GM12878 (cell line): Measurements from ENCODE around the gene WDR41.

Experiments
- CEBPB ChIP-seq, 2 experiments: fragments of 150-350 bp in 1 of 2; IDR thresholded peaks; 2 replicates each; pipeline ENCODE4 v1.6.1; 2012 to 2014; ENCODE audit warnings: low read depth in 2 of 2, low read length in 2 of 2, borderline replicate concordance in 1 of 2, inconsistent platforms in 1 of 2
- CHD2 ChIP-seq: IDR thresholded peaks from 2 replicates; pipeline ENCODE4 v1.6.1; 2011; ENCODE audit warnings: low read depth, low read length, improper control_type of control experiment, borderline replicate concordance
- CREM ChIP-seq: IDR thresholded peaks from 2 replicates; pipeline ENCODE4 v1.6.1; 2014; ENCODE audit warnings: antibody characterized with exemption, low read depth
- CTCF ChIP-seq, 3 experiments: IDR thresholded peaks in 2 of 3; conservative IDR thresholded peaks in 1 of 3; 2 replicates each; pipeline ENCODE4 v1.5.1; 2011; ENCODE audit warnings: low read depth in 3 of 3, low read length in 3 of 3, mild to moderate bottlenecking in 3 of 3, control low read depth in 2 of 3, moderate library complexity in 2 of 3, inconsistent platforms in 1 of 3, mixed read lengths in 1 of 3; ENCODE audit not compliant: control insufficient read depth in 2 of 3, insufficient read depth in 1 of 3; ENCODE audit errors: extremely low read depth in 1 of 3
- EP300 ChIP-seq, 2 experiments: fragments of 150-350 bp in 1 of 2; IDR thresholded peaks; 2 replicates each; pipeline ENCODE4 v1.6.1; 2011 to 2012; ENCODE audit warnings: low read depth in 2 of 2, low read length in 2 of 2, borderline replicate concordance in 1 of 2, improper control_type of control experiment in 1 of 2, inconsistent platforms in 1 of 2; ENCODE audit not compliant: control insufficient read depth in 1 of 2
- EZH2 ChIP-seq: IDR thresholded peaks from 2 replicates; pipeline ENCODE4 v1.6.1; 2012; ENCODE audit warnings: low read depth, mild to moderate bottlenecking, control low read depth, inconsistent platforms, low read length, borderline replicate concordance; ENCODE audit not compliant: control insufficient read depth
- MXI1 ChIP-seq: fragments of 150-350 bp; IDR thresholded peaks from 2 replicates; pipeline ENCODE4 v1.6.1; 2011; ENCODE audit warnings: low read depth, mild to moderate bottlenecking, inconsistent platforms, low read length, improper control_type of control experiment
- NFIC ChIP-seq: IDR thresholded peaks from 2 replicates; pipeline ENCODE4 v1.6.1; 2012; ENCODE audit warnings: low read depth, mild to moderate bottlenecking, inconsistent platforms, low read length, moderate library complexity
- NFXL1 ChIP-seq: fragments of 450-650 bp; IDR thresholded peaks from 2 replicates; pipeline ENCODE4 v1.6.1; 2017; ENCODE audit warnings: antibody characterized with exemption, mild to moderate bottlenecking, borderline replicate concordance
- POLR2A ChIP-seq: IDR thresholded peaks from 2 replicates; pipeline ENCODE4 v1.6.1; 2011; ENCODE audit warnings: low read depth, mild to moderate bottlenecking, low read length
- RBBP5 ChIP-seq: fragments of 200-600 bp; sonication (generic); conservative IDR thresholded peaks from 2 replicates; pipeline ENCODE4 v1.6.1; 2016
- RELA ChIP-seq: fragments of 450-650 bp; IDR thresholded peaks from 2 replicates; pipeline ENCODE4 v1.8.0; 2014; ENCODE audit warnings: borderline replicate concordance; ENCODE audit not compliant: partially characterized antibody
- TF ChIP-seq, protein P1 (sequence below): IDR thresholded peaks from 2 replicates; pipeline ENCODE4 v1.6.1; 2011; ENCODE audit warnings: low read depth, low read length, improper control_type of control experiment, borderline replicate concordance
- TF ChIP-seq, protein P2 (sequence below): fragments of 450-650 bp; IDR thresholded peaks from 2 replicates; pipeline ENCODE4 v1.6.1; 2016; ENCODE audit warnings: mild to moderate bottlenecking, moderate library complexity, borderline replicate concordance

- no peak for TF ChIP-seq NFIC
- TF ChIP-seq MXI1, result no peak
- no peak for TF ChIP-seq CREM
- TF ChIP-seq CTCF (IDR thresholded peaks at IDR 0.05 in 2 of 3, conservative IDR thresholded peaks at IDR 0.05 in 1 of 3; ENCODE audit: control insufficient read depth in 2 of 3, extremely low read depth in 1 of 3, insufficient read depth in 1 of 3, low read depth in 3 of 3, low read length in 3 of 3), result no peak
- no peak for TF ChIP-seq EZH2
- TF ChIP-seq POLR2A, result no peak
- TF ChIP-seq, protein P1, sequence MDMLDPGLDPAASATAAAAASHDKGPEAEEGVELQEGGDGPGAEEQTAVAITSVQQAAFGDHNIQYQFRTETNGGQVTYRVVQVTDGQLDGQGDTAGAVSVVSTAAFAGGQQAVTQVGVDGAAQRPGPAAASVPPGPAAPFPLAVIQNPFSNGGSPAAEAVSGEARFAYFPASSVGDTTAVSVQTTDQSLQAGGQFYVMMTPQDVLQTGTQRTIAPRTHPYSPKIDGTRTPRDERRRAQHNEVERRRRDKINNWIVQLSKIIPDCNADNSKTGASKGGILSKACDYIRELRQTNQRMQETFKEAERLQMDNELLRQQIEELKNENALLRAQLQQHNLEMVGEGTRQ, result no peak
- TF ChIP-seq RELA, result no peak
- TF ChIP-seq RBBP5, result no peak
- no peak for TF ChIP-seq CEBPB (IDR thresholded peaks at IDR 0.05; ENCODE audit: borderline replicate concordance in 1 of 2, low read depth in 2 of 2, low read length in 2 of 2)
- TF ChIP-seq, protein P2, sequence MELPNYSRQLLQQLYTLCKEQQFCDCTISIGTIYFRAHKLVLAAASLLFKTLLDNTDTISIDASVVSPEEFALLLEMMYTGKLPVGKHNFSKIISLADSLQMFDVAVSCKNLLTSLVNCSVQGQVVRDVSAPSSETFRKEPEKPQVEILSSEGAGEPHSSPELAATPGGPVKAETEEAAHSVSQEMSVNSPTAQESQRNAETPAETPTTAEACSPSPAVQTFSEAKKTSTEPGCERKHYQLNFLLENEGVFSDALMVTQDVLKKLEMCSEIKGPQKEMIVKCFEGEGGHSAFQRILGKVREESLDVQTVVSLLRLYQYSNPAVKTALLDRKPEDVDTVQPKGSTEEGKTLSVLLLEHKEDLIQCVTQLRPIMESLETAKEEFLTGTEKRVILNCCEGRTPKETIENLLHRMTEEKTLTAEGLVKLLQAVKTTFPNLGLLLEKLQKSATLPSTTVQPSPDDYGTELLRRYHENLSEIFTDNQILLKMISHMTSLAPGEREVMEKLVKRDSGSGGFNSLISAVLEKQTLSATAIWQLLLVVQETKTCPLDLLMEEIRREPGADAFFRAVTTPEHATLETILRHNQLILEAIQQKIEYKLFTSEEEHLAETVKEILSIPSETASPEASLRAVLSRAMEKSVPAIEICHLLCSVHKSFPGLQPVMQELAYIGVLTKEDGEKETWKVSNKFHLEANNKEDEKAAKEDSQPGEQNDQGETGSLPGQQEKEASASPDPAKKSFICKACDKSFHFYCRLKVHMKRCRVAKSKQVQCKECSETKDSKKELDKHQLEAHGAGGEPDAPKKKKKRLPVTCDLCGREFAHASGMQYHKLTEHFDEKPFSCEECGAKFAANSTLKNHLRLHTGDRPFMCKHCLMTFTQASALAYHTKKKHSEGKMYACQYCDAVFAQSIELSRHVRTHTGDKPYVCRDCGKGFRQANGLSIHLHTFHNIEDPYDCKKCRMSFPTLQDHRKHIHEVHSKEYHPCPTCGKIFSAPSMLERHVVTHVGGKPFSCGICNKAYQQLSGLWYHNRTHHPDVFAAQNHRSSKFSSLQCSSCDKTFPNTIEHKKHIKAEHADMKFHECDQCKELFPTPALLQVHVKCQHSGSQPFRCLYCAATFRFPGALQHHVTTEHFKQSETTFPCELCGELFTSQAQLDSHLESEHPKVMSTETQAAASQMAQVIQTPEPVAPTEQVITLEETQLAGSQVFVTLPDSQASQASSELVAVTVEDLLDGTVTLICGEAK, result no peak
- no peak for TF ChIP-seq CHD2
- TF ChIP-seq EP300 (IDR thresholded peaks at IDR 0.05; ENCODE audit: borderline replicate concordance in 1 of 2, control insufficient read depth in 1 of 2, low read depth in 2 of 2, low read length in 2 of 2), result no peak
- no peak for TF ChIP-seq NFXL1
These were observed 8.4 kb downstream of the WDR41 start for GRCh38 chr5:77483682-77484081.
